ENCODE results near the gene BSX. TPM values are rescaled to one million over a fixed set of nuclear protein-coding genes. Genes with fewer than 3 reads are reported as not detected.

The BSX gene
- total and polyA plus RNA-seq, 4 experiments from 2014 or later = not detected

DNA sequence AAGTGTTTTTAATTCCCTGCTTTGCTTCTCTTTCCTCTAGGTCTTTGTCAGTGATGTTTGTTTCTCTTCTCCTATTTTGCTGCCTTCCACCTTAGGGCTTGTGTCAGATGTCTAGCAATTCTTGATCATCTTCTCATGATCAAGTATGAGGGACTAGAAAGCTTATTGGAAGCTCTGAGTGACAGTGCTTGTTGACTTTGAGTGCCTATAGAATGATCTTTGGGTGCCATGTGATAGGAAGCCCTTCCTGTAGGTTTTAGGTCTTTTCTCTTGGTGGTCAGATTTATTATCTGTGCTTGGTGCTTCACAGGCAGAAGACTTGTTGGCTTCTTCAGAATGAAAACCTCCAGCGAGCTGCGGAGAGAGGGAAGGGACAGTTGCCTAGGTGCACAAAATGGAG, 43.1 kb downstream of the BSX start:
- Mint-ChIP-seq H3K9me3 (no peaks in the 10 kb centered on the region), H3K27me3 (peaks cover 0 to 2% of the 10 kb centered on the region in 2 donors), H3K27ac (no peak overlapping the region), H3K4me3 (no peak overlapping the region), H3K4me1 (no peaks in the 10 kb centered on the region), H3K36me3 (peaks cover 0 to 5% of the 10 kb centered on the region in 2 donors)
- Histone ChIP-seq H3K27ac (ENCODE audit: low read depth, low read length) (no peak overlapping the region), H3K27me3 (ENCODE audit: insufficient read depth, low read length) (no peaks in the 10 kb centered on the region), H3K4me3 (ENCODE audit: low read length in 2 of 2) (no peak overlapping the region), H3K4me1 (ENCODE audit: insufficient read depth, low read length) (no peaks in the 10 kb centered on the region), H3K36me3 (ENCODE audit: insufficient read depth, low read length) (no peaks in the 10 kb centered on the region), H3K9me3 (ENCODE audit: control insufficient read depth in 1 of 2, low read length in 2 of 2) (no peaks in the 10 kb centered on the region)
- ChIA-PET CTCF (ENCODE audit: partially characterized antibody) (no interaction called here), POLR2A (ENCODE audit: partially characterized antibody) (no interaction called here)
- intact Hi-C loops (cut with micrococcal nuclease) = no loop called here
- DNase-seq = no peak

DNA sequence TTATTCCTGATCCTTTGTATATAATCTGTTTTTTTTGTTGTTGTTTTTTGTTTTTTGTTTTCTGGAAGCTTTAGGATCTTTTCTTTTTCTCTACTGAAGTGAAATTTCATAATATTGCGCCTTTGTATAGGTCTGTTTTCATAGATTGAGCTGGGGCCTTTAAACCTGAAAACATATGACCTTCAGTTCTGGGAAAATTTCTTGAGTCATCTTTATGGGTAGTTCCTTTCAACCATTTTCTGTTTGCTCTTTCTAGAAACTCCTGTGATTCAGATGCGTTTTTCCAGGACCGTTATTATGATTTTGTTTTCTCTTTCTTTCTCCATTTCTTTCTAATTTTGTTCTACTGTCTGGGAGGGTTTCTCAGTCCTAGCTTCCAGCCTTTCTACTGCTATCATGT, 43.7 kb downstream of the BSX start:
- ChIA-PET CTCF (ENCODE audit: partially characterized antibody) (no interaction called here), POLR2A (ENCODE audit: partially characterized antibody) (no interaction called here)
- no peak for DNase-seq
- no peak overlapping the region for H3K4me3 ChIP-seq (ENCODE audit: low read length in 2 of 2)
- intact Hi-C loops (cut with micrococcal nuclease) = no loop called here
- H3K9me3 ChIP-seq (ENCODE audit: control insufficient read depth in 1 of 2, low read length in 2 of 2) = no peaks in the 10 kb centered on the region
- Mint-ChIP-seq H3K27ac (no peak overlapping the region), H3K27me3 (peaks cover 0 to 2% of the 10 kb centered on the region in 2 donors), H3K36me3 (peaks cover 0 to 5% of the 10 kb centered on the region in 2 donors), H3K9me3 (no peaks in the 10 kb centered on the region), H3K4me1 (no peaks in the 10 kb centered on the region), H3K4me3 (no peak overlapping the region)
- no peak overlapping the region for H3K27ac ChIP-seq (ENCODE audit: low read depth, low read length)
- H3K4me1 ChIP-seq (ENCODE audit: insufficient read depth, low read length) = no peaks in the 10 kb centered on the region
- no peaks in the 10 kb centered on the region for H3K27me3 ChIP-seq (ENCODE audit: insufficient read depth, low read length)
- H3K36me3 ChIP-seq (ENCODE audit: insufficient read depth, low read length) = no peaks in the 10 kb centered on the region

DNA sequence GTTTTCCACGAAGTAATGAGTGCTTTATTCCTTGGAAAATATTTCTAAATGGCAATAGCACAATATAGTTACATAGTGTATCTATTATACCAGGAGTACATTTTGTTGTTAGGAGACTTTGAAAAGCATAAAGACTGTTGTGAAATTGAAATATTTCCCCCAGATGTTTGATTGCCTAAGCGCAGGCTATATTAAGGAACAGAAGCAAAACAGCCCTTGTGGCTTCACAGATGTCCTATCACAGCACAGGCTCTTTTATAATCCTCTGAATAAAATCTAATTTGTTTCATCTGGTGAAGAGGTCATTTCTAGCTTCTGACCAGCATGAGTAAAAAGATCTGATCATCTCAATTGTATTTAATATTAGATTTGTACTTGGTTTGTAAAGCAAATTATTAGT, 48.2 kb downstream of the BSX start:
- DNase-seq = no peak
- Mint-ChIP-seq H3K4me3 (no peak overlapping the region), H3K4me1 (no peaks in the 10 kb centered on the region), H3K27me3 (no peaks in the 10 kb centered on the region), H3K36me3 (peaks cover 0 to 5% of the 10 kb centered on the region in 2 donors), H3K9me3 (no peaks in the 10 kb centered on the region), H3K27ac (no peak overlapping the region)
- ChIA-PET CTCF (ENCODE audit: partially characterized antibody) (interaction anchor here (0.9 kb wide), 1 partner anchor 79 kb away, joined by 3 read pairs; no protein-coding TSS in a partner anchor), POLR2A (ENCODE audit: partially characterized antibody) (no interaction called here)
- no peaks in the 10 kb centered on the region for H3K4me1 ChIP-seq (ENCODE audit: insufficient read depth, low read length)
- H3K9me3 ChIP-seq (ENCODE audit: control insufficient read depth in 1 of 2, low read length in 2 of 2) = no peaks in the 10 kb centered on the region
- intact Hi-C loops (cut with micrococcal nuclease) = no loop called here
- H3K4me3 ChIP-seq (ENCODE audit: low read length in 2 of 2) = no peak overlapping the region
- H3K27me3 ChIP-seq (ENCODE audit: insufficient read depth, low read length) = no peaks in the 10 kb centered on the region
- H3K36me3 ChIP-seq (ENCODE audit: insufficient read depth, low read length) = no peaks in the 10 kb centered on the region
- no peak overlapping the region for H3K27ac ChIP-seq (ENCODE audit: low read depth, low read length)

DNA sequence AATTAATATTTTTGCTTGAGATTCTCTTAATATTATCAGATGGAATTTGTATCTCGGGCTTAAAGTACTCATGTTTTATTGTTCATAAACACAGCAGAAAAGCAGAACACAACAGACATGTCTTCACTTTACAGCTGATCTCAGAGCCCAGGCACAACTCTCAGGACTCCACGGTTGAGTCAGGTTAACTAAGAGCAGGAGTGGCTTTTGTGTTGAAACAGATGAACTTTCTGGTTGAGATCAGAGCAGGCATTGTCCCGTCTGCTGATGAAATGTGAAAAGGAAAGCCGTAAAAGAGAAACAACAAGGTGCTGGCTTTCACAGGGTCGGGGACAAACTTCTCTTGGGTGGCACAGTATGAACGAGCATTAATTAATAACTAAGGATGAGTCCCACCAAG, 50.1 kb downstream of the BSX start:
- no peaks in the 10 kb centered on the region for H3K9me3 Mint-ChIP-seq
- H3K27me3 ChIP-seq (ENCODE audit: insufficient read depth, low read length) = no peaks in the 10 kb centered on the region
- no peak overlapping the region for H3K4me3 ChIP-seq (ENCODE audit: low read length in 2 of 2)
- H3K27ac Mint-ChIP-seq = no peak overlapping the region
- H3K4me1 ChIP-seq (ENCODE audit: insufficient read depth, low read length) = no peaks in the 10 kb centered on the region
- H3K4me1 Mint-ChIP-seq = no peaks in the 10 kb centered on the region
- ChIA-PET CTCF (ENCODE audit: partially characterized antibody) (no interaction called here), POLR2A (ENCODE audit: partially characterized antibody) (no interaction called here)
- no peaks in the 10 kb centered on the region for H3K9me3 ChIP-seq (ENCODE audit: control insufficient read depth in 1 of 2, low read length in 2 of 2)
- DNase-seq = no peak
- no peaks in the 10 kb centered on the region for H3K36me3 ChIP-seq (ENCODE audit: insufficient read depth, low read length)
- H3K27ac ChIP-seq (ENCODE audit: low read depth, low read length) = no peak overlapping the region
- intact Hi-C loops (cut with micrococcal nuclease) = no loop called here
- H3K27me3 Mint-ChIP-seq = no peaks in the 10 kb centered on the region
- no peak overlapping the region for H3K4me3 Mint-ChIP-seq
- H3K36me3 Mint-ChIP-seq = peaks cover 0 to 5% of the 10 kb centered on the region in 2 donors

Other genes with a start within 250 kb of the BSX start
- gene CRTAM, start 143.3 kb downstream of the BSX start, total RNA-seq = under 1 TPM; 0.38 to 0.44 TPM
- gene CRTAM, start 143.3 kb downstream of the BSX start, polyA plus RNA-seq = 1 to 10 TPM in 1 of 2 donors, under 1 TPM in 1; 0.30 to 2.1 TPM
- 1 to 10 TPM; 5.4 TPM for gene JHY, start 99.1 kb downstream of the BSX start, total RNA-seq
- gene JHY, start 99.1 kb downstream of the BSX start, polyA plus RNA-seq = 1 to 10 TPM; 1.5 to 3.9 TPM
- 100 to 1,000 TPM; 809 to 852 TPM for gene HSPA8, start 80.3 kb upstream of the BSX start, total RNA-seq
- 1,000 to 10,000 TPM; 1,622 to 1,778 TPM for gene HSPA8, start 80.3 kb upstream of the BSX start, polyA plus RNA-seq
- gene CLMP, start 213.4 kb upstream of the BSX start, total RNA-seq = under 1 TPM; 0.50 to 0.55 TPM
- gene CLMP, start 213.4 kb upstream of the BSX start, polyA plus RNA-seq = under 1 TPM; 0.41 to 0.97 TPM

Measured in CD4-positive, alpha-beta memory T cell (primary cell).